Measurements from ENCODE around the gene CRACR2B.

Gene CRACR2B

DNA sequence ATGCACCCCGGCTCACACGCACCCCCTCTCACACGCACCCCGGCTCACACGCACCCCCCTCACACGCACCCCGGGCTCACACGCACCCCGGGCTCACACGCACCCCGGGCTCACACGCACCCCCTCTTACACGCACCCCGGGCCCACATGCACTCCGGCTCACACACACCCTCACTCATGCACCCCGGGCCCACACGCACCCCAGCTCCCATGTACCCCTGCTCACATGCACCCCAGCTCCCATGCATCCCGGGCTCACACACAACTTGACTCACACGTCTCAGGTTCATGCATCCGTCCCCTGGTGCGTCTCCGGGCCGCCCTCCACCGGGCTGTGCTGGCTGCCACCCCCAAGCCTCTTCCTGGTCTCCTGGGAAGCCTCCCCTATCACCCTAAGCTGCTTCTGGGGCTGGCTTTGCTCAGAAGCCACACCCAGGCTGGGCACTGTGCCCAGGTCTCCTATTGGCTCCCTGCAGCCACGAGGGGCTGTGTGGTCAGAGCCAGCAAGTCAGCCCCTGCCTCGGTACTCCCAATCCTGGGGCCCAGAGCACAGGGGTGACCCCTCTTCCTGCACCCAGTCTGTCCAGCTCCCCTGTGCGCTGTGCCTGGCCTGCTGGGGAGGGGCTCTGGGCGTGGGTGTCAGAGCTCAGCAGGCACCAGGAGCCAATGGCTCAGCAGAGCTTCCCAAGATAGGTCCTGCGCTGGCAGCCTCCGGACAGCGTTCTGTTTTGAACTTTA lies 31.8 kb downstream of the CRACR2B start:
- Histone ChIP-seq H3K4me3 (ENCODE audit: low read depth, low read length) (no peak overlapping the region), H3K27ac (ENCODE audit: extremely low read depth, low read depth, low read length) (no peak overlapping the region; the same call in 1 of the 2 replicates), H3K36me3 (ENCODE audit: control insufficient read depth in 2 of 2, insufficient read depth in 1 of 2, low read length in 2 of 2) (no peaks in the 10 kb centered on the region), H3K9me3 (ENCODE audit: control insufficient read depth, insufficient read depth, low read depth, low read length) (no peaks in the 10 kb centered on the region), H3K4me1 (ENCODE audit: control insufficient read depth, insufficient read depth, low read length) (no peaks in the 10 kb centered on the region)
- ChIA-PET POLR2A (interaction anchor here (0.6 to 1.8 kb wide), 5 partner anchors 15 to 106 kb away, joined by 3 to 11 read pairs (median 3); partner anchors contain the start of gene TSPAN4), CTCF (interaction anchor here (0.5 to 1.6 kb wide), 3 partner anchors 12 to 228 kb away, joined by 3 to 5 read pairs (median 3); no protein-coding TSS in a partner anchor)
- TF ChIP-seq, protein P1, sequence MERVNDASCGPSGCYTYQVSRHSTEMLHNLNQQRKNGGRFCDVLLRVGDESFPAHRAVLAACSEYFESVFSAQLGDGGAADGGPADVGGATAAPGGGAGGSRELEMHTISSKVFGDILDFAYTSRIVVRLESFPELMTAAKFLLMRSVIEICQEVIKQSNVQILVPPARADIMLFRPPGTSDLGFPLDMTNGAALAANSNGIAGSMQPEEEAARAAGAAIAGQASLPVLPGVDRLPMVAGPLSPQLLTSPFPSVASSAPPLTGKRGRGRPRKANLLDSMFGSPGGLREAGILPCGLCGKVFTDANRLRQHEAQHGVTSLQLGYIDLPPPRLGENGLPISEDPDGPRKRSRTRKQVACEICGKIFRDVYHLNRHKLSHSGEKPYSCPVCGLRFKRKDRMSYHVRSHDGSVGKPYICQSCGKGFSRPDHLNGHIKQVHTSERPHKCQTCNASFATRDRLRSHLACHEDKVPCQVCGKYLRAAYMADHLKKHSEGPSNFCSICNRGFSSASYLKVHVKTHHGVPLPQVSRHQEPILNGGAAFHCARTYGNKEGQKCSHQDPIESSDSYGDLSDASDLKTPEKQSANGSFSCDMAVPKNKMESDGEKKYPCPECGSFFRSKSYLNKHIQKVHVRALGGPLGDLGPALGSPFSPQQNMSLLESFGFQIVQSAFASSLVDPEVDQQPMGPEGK (tag by site-specific recombination; IDR thresholded peaks at IDR 0.05): peak; percentile 68
- TF ChIP-seq ZBTB17 (tag by site-specific recombination; IDR thresholded peaks at IDR 0.05) (peak; percentile 77), GLIS2 (tag by site-specific recombination; IDR thresholded peaks at IDR 0.05) (peak; percentile 84), ZSCAN4 (tag by site-specific recombination; IDR thresholded peaks at IDR 0.05) (no peak), ZNF211 (tag by site-specific recombination; IDR thresholded peaks at IDR 0.05; ENCODE audit: low read depth) (no peak), ZNF571 (tag by site-specific recombination; IDR thresholded peaks at IDR 0.05) (no peak), ZBTB8A (tag by site-specific recombination; IDR thresholded peaks at IDR 0.05) (peak; percentile 76), ZBTB20 (tag by site-specific recombination; IDR thresholded peaks at IDR 0.05) (peak; percentile 75), KLF8 (tag by site-specific recombination; IDR thresholded peaks at IDR 0.05) (peak; percentile 24; the same call in 1 of the 2 replicates), ZNF202 (tag by site-specific recombination; IDR thresholded peaks at IDR 0.05; ENCODE audit: borderline replicate concordance) (no peak), ZIC2 (tag by site-specific recombination; IDR thresholded peaks at IDR 0.05) (peak; percentile 46; the same call in 1 of the 2 replicates), ZNF423 (tag by site-specific recombination; IDR thresholded peaks at IDR 0.05) (peak; percentile 61; the same call in 1 of the 2 replicates), SP2 (tag by site-specific recombination; IDR thresholded peaks at IDR 0.05) (peak; percentile 54), KLF1 (tag by site-specific recombination; IDR thresholded peaks at IDR 0.05) (peak; percentile 33; the same call in 1 of the 2 replicates), ZNF174 (tag by site-specific recombination; IDR thresholded peaks at IDR 0.05) (no peak), ZFP69B (tag by site-specific recombination; IDR thresholded peaks at IDR 0.05) (no peak), ZNF426 (tag by site-specific recombination; IDR thresholded peaks at IDR 0.05) (no peak), ZNF140 (tag by site-specific recombination; IDR thresholded peaks at IDR 0.05) (no peak), PRDM4 (tag by site-specific recombination; IDR thresholded peaks at IDR 0.05) (no peak), ZNF629 (tag by site-specific recombination; IDR thresholded peaks at IDR 0.05) (no peak), ZNF600 (tag by site-specific recombination; IDR thresholded peaks at IDR 0.05) (peak; percentile 93), ZNF561 (tag by site-specific recombination; IDR thresholded peaks at IDR 0.05; ENCODE audit: borderline replicate concordance) (no peak), HOXC10 (CRISPR knock-in tag; IDR thresholded peaks at IDR 0.05) (no peak)
- TF ChIP-seq, protein P2, sequence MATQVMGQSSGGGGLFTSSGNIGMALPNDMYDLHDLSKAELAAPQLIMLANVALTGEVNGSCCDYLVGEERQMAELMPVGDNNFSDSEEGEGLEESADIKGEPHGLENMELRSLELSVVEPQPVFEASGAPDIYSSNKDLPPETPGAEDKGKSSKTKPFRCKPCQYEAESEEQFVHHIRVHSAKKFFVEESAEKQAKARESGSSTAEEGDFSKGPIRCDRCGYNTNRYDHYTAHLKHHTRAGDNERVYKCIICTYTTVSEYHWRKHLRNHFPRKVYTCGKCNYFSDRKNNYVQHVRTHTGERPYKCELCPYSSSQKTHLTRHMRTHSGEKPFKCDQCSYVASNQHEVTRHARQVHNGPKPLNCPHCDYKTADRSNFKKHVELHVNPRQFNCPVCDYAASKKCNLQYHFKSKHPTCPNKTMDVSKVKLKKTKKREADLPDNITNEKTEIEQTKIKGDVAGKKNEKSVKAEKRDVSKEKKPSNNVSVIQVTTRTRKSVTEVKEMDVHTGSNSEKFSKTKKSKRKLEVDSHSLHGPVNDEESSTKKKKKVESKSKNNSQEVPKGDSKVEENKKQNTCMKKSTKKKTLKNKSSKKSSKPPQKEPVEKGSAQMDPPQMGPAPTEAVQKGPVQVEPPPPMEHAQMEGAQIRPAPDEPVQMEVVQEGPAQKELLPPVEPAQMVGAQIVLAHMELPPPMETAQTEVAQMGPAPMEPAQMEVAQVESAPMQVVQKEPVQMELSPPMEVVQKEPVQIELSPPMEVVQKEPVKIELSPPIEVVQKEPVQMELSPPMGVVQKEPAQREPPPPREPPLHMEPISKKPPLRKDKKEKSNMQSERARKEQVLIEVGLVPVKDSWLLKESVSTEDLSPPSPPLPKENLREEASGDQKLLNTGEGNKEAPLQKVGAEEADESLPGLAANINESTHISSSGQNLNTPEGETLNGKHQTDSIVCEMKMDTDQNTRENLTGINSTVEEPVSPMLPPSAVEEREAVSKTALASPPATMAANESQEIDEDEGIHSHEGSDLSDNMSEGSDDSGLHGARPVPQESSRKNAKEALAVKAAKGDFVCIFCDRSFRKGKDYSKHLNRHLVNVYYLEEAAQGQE (tag by site-specific recombination; IDR thresholded peaks at IDR 0.05): no peak
- TF ChIP-seq, protein P3, sequence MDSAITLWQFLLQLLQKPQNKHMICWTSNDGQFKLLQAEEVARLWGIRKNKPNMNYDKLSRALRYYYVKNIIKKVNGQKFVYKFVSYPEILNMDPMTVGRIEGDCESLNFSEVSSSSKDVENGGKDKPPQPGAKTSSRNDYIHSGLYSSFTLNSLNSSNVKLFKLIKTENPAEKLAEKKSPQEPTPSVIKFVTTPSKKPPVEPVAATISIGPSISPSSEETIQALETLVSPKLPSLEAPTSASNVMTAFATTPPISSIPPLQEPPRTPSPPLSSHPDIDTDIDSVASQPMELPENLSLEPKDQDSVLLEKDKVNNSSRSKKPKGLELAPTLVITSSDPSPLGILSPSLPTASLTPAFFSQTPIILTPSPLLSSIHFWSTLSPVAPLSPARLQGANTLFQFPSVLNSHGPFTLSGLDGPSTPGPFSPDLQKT (IDR thresholded peaks at IDR 0.05; ENCODE audit: borderline replicate concordance, low read depth, low read length): no peak
- TF ChIP-seq, protein P4, sequence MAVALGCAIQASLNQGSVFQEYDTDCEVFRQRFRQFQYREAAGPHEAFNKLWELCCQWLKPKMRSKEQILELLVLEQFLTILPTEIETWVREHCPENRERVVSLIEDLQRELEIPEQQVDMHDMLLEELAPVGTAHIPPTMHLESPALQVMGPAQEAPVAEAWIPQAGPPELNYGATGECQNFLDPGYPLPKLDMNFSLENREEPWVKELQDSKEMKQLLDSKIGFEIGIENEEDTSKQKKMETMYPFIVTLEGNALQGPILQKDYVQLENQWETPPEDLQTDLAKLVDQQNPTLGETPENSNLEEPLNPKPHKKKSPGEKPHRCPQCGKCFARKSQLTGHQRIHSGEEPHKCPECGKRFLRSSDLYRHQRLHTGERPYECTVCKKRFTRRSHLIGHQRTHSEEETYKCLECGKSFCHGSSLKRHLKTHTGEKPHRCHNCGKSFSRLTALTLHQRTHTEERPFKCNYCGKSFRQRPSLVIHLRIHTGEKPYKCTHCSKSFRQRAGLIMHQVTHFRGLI (tag by site-specific recombination; IDR thresholded peaks at IDR 0.05): no peak

Data from HEK293 (cell line).